Measurements from ENCODE around the gene PLD6. TPM values are rescaled to one million over a fixed set of nuclear protein-coding genes. Genes with fewer than 3 reads are reported as not detected.
"Not testable (repeated sequence)": the region's sequence is repeated elsewhere in the genome, so short reads cannot be mapped to it uniquely, and the experiment has no call there.

The PLD6 gene
- total and polyA plus RNA-seq, 2 donors (not counting 1 experiment from before 2014, with no cell fraction given), result 2.0 to 4.1 TPM

DNA sequence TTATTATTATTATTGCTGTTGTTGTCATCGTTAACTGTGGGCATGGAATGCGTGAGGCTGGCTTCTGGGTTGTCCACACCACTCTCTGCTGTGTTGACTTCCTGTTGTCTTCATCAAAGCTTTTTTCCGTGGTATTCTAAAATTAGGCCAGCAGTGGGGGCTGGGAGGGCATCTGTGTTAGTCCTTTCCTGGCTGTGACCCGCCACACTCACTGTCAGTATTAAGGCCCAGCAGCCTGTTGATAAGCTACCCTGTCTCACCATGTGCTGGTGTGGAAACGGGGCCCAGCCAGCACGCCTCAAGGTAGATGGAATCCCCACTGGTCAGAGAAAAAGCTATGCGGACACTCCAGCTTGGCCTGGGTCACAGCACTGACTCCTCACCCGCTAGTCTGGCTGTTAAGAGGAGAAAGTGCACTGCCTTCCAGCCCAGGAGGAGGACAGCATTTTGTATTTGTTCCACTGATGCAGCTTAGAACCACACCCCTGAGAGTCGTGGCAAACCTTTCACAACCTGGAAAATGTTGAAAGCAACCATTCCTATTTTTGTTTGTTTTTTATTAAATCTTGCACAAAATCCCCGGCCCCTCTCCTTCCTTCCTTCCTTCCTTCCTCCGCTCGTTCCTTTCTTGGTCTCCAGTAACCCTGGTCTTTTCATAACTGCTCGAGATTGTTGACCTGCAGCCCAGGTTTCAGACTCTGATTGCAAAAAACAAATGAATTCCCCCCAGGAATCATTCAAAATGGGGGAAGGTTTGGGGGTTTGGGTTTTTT is 21.0 kb downstream of the PLD6 start:
- CTCF ChIA-PET; H3K4me2 ChIP-seq (replicated peaks; ENCODE audit: low read depth, low read length, poor library complexity, severe bottlenecking); H3K4me3 Mint-ChIP-seq; H3K9me3 Mint-ChIP-seq (ENCODE audit: insufficient read depth); H3K27me3 Mint-ChIP-seq; ATAC-seq (ENCODE audit: low read depth); H3K9me3 ChIP-seq (ENCODE audit: control extremely low read depth in 1 of 3, control insufficient read depth in 2 of 3, insufficient read depth in 1 of 3, low read length in 2 of 3); H4K20me1 ChIP-seq (ENCODE audit: control insufficient read depth, insufficient read depth, low read length, poor library complexity, severe bottlenecking); H3K9ac ChIP-seq (ENCODE audit: low read length); H3K79me2 ChIP-seq (ENCODE audit: control insufficient read depth, insufficient read depth, low read length); H3K4me3 ChIP-seq (ENCODE audit: control extremely low read depth in 1 of 5, extremely low read depth in 1 of 5, insufficient read depth in 1 of 5, low read depth in 2 of 5, low read length in 4 of 5); POLR2A ChIA-PET; H3K27me3 ChIP-seq (replicated peaks in 1 of 4; ENCODE audit: control extremely low read depth in 1 of 4, control insufficient read depth in 3 of 4, insufficient read depth in 4 of 4, low read length in 3 of 4); DNase-seq; H2AFZ ChIP-seq (ENCODE audit: insufficient read depth, low read depth, low read length, poor library complexity, severe bottlenecking): not testable (repeated sequence)
- Histone ChIP-seq H3K36me3 (replicated peaks in 1 of 2; ENCODE audit: control extremely low read depth in 1 of 2, control insufficient read depth in 1 of 2, extremely low read depth in 1 of 2, insufficient read depth in 2 of 2, low read length in 1 of 2) (peaks cover 12 to 57% of the 10 kb centered on the region in 2 experiments), H3K27ac (ENCODE audit: low read length in 2 of 2) (peak overlapping the region in 1 of 2 donors; percentile 52), H3K4me1 (ENCODE audit: control insufficient read depth in 2 of 2, insufficient read depth in 2 of 2, low read length in 2 of 2) (peaks cover 19 to 42% of the 10 kb centered on the region in 2 donors)
- peak overlapping the region; percentile 26 for H3K27ac Mint-ChIP-seq
- WGBS (ENCODE audit: insufficient coverage), result 32% methylated on average over 3 of the region's 13 CpGs
- H3K4me1 Mint-ChIP-seq, result peaks cover 38% of the 10 kb centered on the region
- intact Hi-C loops (cut with micrococcal nuclease), result loop anchor here (10.0 kb wide), 1 partner anchor 50 kb away; the partner anchor contains the start of gene FLCN

DNA sequence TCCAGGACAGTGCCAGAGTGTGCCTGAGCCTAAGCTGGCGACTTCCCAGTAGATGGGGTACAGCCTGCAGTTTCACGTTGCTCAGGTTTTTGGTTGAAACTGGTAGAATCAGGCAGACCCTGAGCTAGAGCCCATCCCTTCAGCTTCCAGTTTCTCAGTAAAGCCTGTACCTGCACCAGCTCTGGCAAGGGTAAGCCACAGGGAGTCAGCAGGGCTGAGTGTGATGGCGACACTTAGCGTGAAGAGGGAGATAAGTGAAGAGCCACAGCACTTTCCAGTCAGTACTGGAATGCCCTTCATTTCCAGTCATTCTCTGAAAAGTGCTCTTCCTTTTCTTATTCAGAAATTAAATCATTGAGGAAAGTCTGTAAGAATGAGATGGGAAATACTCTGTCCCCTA is 22.4 kb downstream of the PLD6 start:
- ATAC-seq (ENCODE audit: low read depth), result no peak
- peaks cover 19 to 42% of the 10 kb centered on the region in 2 donors for H3K4me1 ChIP-seq (ENCODE audit: control insufficient read depth in 2 of 2, insufficient read depth in 2 of 2, low read length in 2 of 2)
- H3K36me3 ChIP-seq (replicated peaks in 1 of 2; ENCODE audit: control extremely low read depth in 1 of 2, control insufficient read depth in 1 of 2, extremely low read depth in 1 of 2, insufficient read depth in 2 of 2, low read length in 1 of 2), result peaks cover 12 to 56% of the 10 kb centered on the region in 2 experiments
- 100% methylated on average over 2 of the region's 4 CpGs for WGBS (ENCODE audit: insufficient coverage)
- no peaks in the 10 kb centered on the region for H3K79me2 ChIP-seq (ENCODE audit: control insufficient read depth, insufficient read depth, low read length)
- no peak for DNase-seq
- TF ChIP-seq, protein P1, sequence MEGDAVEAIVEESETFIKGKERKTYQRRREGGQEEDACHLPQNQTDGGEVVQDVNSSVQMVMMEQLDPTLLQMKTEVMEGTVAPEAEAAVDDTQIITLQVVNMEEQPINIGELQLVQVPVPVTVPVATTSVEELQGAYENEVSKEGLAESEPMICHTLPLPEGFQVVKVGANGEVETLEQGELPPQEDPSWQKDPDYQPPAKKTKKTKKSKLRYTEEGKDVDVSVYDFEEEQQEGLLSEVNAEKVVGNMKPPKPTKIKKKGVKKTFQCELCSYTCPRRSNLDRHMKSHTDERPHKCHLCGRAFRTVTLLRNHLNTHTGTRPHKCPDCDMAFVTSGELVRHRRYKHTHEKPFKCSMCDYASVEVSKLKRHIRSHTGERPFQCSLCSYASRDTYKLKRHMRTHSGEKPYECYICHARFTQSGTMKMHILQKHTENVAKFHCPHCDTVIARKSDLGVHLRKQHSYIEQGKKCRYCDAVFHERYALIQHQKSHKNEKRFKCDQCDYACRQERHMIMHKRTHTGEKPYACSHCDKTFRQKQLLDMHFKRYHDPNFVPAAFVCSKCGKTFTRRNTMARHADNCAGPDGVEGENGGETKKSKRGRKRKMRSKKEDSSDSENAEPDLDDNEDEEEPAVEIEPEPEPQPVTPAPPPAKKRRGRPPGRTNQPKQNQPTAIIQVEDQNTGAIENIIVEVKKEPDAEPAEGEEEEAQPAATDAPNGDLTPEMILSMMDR (IDR thresholded peaks at IDR 0.05), result no peak
- H3K27ac Mint-ChIP-seq, result no peak overlapping the region
- no peak overlapping the region for H2AFZ ChIP-seq (ENCODE audit: insufficient read depth, low read depth, low read length, poor library complexity, severe bottlenecking)
- ChIA-PET POLR2A (no interaction called here), CTCF (interaction anchor here (0.6 kb wide), 1 partner anchor 265 kb away, joined by 3 read pairs; no protein-coding TSS in a partner anchor)
- no peak overlapping the region for H3K4me3 Mint-ChIP-seq
- H3K4me2 ChIP-seq (replicated peaks; ENCODE audit: low read depth, low read length, poor library complexity, severe bottlenecking), result no peak overlapping the region
- intact Hi-C loops (cut with micrococcal nuclease), result loop anchor here (10.0 kb wide), 1 partner anchor 51 kb away; the partner anchor contains the start of gene FLCN
- peaks cover 0 to 4% (median 0%) of the 10 kb centered on the region in 3 donors for H3K9me3 ChIP-seq (ENCODE audit: control extremely low read depth in 1 of 3, control insufficient read depth in 2 of 3, insufficient read depth in 1 of 3, low read length in 2 of 3)
- no peaks in the 10 kb centered on the region for H4K20me1 ChIP-seq (ENCODE audit: control insufficient read depth, insufficient read depth, low read length, poor library complexity, severe bottlenecking)
- peak overlapping the region in 1 of 2 donors; percentile 24 for H3K27ac ChIP-seq (ENCODE audit: low read length in 2 of 2)
- no peak overlapping the region for H3K9ac ChIP-seq (ENCODE audit: low read length)
- H3K27me3 ChIP-seq (replicated peaks in 1 of 4; ENCODE audit: control extremely low read depth in 1 of 4, control insufficient read depth in 3 of 4, insufficient read depth in 4 of 4, low read length in 3 of 4), result no peaks in the 10 kb centered on the region
- H3K4me1 Mint-ChIP-seq, result peaks cover 43% of the 10 kb centered on the region
- no peaks in the 10 kb centered on the region for H3K27me3 Mint-ChIP-seq
- H3K9me3 Mint-ChIP-seq (ENCODE audit: insufficient read depth), result no peaks in the 10 kb centered on the region
- no peak overlapping the region for H3K4me3 ChIP-seq (ENCODE audit: control extremely low read depth in 1 of 5, extremely low read depth in 1 of 5, insufficient read depth in 1 of 5, low read depth in 2 of 5, low read length in 4 of 5)
